GM19043 (cell line): ENCODE results near the gene DPH2.

Source experiments
- ATAC-seq: cut with Tn5 transposase; IDR thresholded peaks from one replicate; pipeline ENCODE4 v1.9.1; 2021; ENCODE audit warnings: low read depth; ENCODE audit not compliant: unreplicated experiment

The DPH2 gene

DNA sequence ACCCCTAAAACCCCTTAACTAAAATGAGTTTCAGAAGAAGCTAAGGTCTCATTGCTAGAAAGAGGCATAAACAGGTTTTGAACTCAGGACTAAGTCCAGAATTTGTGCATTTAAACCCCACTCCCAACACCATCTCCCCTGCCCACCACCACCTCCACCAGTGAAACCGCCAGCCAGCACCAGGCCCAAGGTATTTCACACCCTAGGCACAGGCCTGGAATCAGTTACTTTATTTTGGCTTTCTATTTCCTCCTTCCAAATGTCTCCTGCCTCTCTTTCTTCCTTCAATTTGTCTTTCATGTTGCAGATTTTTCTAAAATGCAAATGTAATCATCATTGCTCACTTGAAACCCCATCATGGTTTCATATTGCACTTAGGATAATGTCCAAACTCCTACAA, 24.9 kb upstream of the DPH2 start:
- no peak for ATAC-seq

DNA sequence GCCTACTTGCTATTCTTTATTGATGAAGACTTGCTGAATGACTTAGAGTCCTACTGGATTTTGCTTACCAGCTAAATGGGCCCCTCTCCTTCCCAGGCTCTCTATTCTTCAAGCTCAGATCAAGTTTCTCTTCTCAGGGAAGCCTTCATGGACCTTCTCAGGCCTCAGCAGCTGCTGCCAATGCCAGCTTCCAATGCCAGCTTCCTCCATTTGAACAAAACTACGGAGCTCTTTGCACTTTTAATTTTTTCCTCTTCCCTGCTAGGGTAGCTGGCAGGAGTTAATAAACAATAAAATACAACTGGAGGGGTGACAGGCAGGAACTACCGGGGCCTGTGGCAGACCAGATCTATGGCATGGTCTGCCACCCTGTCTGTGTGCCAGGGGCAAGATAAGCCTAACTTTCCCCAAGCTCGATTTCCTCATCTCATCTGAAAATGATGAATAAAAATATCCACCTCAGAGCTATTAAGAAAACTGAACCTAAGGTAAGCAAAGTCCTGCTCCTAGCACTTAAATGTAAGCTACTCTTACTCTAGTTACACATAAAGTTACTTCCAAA, 24.1 kb upstream of the DPH2 start:
- ATAC-seq: no peak

DNA sequence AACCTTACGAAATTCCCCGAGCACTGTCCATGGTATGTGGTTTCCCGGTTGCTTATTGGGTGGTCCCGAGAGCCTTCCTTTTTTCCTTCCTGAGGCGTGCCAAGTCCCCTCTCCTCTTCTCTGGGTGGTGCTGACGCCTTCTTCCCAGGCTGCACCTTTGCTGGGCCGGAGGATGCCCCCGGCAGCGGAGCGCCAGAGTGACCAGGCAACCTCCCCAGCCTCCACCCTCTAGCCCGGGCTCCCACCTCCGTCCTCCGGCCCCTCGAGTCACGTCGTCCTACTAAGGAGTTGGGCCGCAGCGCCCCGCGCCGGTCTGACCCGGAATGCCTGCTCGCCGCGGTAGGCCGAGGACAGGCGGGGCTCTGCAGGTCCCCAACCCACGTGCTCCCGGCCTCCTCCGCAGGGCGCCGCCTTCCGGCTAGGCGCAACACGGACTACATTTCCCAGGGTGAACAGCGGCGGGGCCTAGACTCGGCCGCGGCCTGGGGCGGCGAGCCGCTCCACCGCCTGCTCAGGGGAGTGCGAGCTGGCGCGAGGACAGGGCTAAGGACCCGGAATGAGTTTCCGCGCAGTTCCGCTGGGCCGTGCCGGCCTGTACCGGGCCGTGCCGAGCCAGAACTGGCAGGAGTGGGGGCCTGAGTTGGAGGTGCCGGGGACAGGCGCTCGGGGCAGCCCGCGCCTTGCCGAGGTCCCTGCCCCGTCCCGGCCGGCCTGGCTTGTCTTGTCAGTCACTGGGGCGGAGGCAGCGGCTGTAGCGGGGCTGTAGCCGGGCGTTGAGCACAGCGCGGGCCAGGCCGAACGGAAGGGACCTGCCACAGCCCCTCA, 23.4 kb upstream of the DPH2 start, which contains the start of gene IPO13:
TSS of gene IPO13 (plus strand) at position 715 of the 825 bp plus-strand sequence. CDS start 651 bp downstream, outside the sequence.
- ATAC-seq: peak; percentile 85

DNA sequence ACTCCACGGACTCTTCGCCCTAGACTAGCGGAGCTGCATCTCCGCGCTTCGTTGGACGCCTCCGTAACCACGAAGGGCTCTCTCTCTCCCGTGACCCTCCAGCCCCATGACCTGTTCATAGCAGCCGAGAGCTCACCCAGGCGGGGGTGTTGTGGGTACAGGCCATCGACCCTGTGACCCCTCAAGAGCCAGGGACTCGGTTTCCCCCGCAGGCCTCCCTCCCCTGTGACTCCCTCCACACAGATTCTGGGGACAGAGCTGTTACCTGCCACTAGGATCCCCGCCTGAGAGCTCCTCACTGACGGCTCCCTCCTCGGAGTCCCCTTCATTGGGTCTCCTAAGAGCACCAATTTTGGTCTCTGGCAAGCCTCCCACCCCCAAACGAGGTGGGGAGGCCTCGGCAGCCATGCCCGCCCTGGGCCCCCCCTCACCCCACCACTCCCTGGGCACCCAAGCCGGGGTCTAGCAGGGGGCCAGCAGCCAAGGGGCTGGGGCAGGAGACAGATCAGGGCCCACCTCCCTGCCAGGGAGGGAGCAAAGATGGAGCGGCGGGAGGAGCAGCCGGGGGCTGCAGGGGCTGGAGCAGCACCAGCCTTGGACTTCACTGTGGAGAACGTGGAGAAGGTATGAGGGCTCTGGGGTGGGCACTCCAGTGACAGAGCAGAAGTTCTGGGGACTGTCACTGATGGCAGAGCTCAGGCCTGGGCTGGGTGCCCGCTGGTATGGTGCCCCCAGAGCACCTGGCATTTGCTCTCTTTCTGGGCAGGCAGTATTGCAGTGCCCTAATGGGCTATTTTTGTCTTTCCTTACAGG, 22.5 kb upstream of the DPH2 start:
- ATAC-seq: no peak

DNA sequence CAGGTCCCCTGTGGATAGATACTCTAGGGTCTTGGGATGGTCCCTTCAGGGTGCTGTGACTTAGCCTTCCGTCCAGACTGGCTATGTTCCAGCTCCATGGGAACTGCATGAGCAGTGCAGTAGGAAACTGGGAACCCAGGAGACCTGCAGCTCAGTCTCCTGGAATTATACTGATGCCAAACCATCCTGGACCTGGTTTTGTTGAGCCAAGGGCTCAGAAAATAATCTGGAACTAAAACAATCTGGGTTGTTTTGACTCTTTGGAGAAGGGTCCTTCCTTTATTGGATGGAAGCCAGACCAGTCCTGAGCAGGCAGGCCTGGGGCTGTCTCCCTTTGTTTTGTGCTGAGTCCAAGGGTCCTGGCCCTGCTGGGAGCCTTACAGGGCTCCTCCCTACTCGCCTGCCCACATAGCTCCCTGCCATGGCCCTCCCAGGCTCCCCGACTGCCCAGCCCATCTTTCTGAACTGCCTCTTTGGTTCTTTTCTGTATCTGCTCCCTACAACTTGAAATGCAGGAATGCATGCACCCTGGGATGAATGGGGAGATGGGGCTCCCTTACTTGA, 21.9 kb upstream of the DPH2 start:
- ATAC-seq: no peak

DNA sequence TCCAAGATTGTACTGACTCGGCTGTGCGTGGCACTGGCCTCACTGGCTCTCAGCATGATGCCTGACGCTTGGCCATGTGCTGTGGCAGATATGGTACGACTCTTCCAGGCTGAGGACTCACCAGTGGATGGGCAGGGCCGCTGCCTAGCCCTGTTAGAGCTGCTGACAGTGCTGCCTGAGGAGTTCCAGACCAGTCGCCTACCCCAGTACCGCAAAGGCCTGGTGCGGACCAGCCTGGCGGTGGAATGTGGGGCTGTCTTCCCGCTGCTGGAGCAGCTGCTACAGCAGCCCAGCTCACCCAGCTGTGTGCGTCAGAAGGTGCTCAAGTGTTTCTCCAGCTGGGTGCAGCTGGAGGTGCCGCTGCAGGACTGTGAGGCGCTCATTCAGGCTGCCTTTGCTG, 20.1 kb upstream of the DPH2 start:
- no peak for ATAC-seq

DNA sequence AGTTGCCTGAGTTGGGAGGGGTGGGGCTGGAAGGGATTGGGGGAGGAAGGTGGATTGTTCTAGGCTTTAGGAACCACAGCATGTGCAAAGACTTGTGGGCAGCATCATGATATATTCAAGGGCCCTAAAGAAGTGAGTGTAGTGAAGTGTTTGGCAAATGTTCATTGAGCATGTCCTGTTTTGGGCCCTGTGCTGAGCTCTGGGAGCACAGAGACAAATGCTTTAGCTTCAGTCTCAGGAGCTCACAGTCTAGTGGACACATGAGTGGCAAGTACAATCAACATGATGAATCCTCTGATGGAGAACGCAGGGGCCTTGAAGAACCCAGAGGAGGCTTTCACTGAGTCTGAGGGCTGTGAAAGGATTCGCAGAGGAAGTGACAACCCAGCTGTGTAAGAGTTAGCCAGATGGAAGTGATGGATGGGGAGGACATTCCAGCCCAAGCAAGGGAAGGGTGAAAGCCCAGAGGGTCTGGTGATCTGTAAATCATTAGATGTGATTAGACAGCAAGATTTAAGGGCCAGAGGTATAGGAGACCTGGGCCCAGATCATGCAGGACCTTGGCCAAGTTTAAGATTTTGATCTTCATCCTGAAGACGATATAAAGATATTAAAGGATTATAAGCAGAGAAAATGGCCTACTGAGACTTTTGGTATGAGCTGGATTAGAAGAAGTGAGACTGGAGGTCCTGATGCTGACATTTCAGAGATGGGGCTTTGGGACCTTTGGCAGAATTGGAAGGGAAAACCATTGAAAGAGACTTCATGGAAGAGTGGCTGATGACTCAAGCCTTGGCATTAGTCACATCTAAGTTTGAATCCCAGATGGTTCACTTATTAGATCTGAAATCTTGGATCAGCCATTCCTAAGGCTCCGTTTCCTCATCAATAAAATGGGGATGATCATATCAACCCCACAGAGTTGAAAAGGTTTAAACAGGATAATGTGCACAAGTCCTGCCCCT, 18.5 kb upstream of the DPH2 start:
- no peak for ATAC-seq

DNA sequence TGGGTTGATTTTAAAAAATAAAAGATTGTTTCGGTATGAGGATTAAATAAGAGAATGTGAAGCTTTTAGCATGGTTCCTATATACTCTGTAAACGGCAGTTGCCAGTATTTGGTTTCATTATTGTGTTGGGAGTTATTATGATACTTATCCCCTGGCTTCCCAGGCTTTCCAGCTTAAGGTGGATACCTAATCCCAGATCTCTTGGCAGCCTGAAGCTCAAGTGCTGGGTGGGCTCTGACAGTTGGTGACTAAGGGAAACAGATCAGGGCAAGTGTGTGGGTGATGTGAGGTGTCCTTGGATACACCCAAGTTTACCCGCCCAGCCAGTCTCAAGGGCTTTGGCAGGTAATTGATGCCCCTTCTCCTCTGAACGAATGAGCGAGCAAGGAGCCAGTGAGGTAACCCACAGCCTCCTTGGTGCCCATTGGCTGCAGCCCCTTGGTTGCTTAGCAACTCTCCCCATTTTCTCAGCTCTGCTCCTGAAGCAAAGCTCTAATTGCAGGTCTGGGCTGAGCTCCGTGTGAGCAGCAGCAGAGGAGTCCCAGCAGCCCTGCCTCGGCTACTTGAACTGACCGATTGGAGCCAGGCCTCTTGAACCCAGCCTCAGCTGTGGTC, 17.0 kb upstream of the DPH2 start:
- no peak for ATAC-seq

DNA sequence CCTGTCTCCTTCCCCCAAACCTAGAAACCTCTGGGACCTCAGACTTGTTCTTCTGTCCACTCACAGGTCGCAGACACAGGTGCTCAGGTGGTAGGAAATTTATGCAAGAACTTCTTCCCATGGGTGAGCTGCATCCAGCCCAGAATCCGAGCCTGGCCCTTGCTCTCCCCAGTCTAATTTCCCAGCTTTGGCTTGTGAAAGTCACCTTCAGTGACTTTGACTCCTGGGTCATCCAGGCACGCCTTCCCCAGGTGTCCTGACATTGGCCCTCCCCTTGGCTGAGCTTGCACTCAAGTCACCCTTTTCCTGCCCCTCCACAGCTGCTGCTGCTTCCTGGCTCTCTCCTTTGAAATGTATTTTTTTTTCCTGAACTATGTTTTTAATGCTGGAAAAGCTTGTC, 16.4 kb upstream of the DPH2 start:
- no peak for ATAC-seq

DNA sequence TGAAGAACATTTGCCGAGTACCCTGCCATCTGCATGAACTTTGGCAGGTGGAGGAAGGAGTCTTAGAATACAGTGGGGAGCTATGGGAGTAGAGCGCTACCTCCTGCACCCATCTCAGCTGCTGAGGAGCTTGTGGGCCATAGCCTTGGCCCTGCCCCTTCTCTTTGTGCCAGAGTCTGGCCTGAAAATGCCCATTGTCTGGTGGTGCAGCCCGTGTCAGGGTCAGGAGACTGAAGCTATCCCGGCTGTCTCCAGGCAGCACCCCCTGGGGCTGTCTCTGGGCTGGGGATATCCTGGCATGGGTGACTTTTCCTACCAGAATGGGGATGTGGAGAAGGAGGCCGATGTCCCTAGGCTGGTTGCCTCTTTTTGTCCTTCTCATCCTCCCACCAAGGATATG, 15.8 kb upstream of the DPH2 start:
- no peak for ATAC-seq

DNA sequence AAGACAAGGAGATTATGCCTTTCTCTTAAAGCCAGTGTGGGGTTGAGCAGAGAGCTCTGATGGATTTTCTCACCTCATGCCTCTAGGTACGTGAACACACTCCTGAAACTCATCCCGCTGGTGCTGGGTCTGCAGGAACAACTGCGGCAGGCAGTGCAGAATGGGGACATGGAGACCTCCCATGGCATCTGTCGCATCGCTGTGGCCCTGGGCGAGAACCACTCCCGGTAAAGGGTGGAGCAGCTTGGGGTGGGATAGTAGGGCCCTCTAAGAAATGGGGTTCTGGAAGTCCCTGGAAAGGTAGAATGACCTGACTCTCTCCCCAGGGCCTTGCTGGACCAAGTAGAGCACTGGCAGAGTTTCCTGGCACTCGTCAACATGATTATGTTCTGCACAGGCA, 13.6 kb upstream of the DPH2 start:
- ATAC-seq: no peak

DNA sequence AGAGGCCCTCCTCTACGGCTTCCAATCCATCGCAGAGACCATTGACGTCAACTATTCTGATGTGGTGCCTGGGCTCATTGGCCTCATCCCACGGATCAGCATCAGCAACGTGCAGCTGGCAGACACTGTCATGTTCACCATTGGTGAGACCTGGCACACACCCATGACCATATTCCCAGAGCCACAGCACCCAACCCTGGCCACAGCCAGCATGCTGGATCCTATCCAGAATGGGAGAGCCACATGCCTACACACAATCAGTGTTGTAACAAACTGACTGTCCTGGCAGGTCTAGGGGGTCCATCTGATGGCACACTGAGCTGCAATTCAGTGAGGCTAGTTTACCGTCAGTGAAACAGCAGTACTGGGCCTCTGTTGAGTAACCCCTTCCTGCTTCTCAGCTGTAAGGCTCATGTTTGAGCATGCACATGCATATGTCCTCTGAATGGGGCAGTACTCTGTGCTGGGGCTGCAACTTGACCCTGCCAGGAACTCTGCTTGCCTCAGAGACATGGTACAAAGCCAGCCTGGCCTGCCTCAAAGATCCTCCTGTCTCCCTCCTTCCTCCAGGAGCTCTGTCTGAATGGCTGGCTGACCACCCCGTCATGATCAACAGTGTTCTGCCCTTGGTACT, 12.3 kb upstream of the DPH2 start:
- ATAC-seq: no peak

DNA sequence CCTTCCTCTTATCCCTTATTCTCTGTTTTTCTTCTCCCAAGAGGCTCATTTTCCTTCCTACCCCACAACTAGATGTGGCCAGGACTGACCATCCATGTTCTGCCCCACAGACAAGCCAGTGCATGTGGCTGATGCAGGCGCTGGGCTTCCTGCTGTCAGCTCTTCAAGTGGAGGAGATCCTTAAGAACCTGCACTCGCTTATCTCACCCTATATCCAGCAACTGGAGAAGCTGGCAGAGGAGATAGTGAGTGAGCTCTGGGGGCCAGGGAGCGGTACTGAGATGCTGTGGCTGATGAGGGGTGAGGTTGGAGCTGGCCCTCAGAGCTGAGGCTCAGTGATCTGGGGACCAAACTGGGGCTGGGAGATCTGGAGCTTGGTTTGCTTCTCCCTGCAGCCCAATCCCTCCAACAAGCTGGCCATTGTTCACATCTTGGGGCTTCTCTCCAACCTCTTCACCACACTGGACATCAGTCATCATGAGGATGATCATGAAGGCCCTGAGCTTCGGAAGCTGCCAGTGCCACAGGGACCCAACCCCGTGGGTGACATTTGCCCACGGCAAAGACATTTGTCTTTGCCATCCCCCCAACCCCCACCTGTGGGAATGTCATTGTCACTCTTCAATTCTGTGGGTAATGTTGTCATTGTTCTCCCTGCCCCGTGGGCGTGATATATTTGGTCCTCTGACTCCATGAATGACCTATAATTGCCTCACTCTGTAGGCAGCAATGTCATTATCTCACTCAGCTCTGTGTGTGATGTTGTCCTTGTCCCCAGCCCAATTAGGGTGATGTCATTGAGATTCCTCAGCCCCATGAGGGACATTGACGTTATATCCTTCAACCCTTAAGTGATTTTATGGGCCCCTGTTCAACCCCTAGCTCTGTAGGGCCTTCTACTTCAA, 11.2 kb upstream of the DPH2 start:
- no peak for ATAC-seq

DNA sequence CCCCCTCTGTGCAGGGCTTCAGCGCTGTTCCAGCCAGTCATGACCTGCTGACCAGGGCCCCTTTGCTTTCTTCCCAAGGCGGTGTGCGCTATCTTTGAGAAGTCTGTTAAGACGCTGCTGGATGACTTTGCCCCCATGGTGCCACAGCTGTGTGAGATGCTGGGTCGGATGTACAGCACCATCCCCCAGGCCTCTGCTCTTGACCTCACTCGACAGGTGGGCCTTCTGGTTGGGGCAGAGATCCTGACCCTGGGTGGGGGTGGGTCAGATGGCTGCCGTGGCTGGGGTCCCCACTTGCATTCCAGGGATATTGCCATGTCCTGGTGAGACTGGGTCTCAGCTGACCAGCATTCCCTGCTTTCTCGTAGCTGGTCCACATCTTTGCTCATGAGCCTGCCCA, 9.0 kb upstream of the DPH2 start:
- ATAC-seq: no peak

DNA sequence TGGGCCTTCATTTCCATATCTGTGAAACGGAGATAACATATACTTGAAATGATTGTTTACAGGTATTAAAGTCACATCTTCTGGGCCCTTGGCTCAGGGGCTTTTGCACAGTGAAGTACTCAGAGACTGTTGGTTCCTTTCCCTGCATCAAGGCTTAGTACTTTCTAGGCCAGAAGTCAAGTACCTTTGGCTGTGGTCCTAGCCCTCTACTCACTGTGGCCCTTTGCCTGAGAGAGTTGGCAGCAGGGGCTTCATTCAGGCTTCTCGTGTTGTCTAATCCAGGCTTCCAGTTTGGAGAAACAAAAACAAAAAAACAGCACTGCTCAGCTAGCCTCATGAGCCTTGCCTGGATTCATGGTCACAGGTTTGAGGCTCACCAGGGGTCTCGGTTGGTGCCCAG, 8.1 kb upstream of the DPH2 start:
- ATAC-seq: no peak

DNA sequence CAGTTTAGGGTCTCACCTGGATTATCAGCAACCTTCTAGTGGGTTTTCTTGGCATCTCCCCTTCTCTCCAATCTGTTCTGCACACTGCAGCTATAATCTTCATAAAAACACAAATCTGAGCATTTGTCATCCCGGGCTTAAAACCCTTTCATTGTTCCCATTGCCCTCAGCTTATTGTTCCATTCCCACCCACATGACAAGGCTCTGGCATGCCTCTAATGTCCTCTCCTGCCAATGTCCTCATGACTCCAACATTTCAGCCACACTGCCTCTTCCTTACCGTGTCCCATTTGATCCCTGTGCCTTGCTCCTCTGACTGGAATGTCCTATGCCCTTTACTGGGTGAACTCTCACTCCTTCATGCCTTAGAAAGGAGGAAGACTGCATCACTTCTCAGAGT, 7.5 kb upstream of the DPH2 start:
- no peak for ATAC-seq

DNA sequence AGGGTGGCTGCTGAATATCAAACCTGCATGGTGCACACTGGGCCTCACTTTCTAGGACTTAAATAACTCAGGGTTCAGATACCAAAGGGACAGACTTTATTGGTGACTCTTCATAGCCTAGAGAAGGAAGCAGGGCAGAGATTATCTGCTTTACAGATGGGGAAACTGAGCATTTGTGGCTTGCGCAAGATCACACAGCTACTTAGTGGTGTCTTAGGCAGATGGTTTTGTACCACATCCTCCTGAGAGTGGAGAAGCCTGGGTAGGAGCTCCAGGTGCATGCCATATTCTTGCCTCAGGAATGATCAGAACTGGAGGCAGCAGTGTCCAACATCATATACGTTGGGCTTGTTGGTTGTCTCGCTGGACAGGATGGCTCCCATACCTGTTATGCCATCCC, 6.8 kb upstream of the DPH2 start:
- no peak for ATAC-seq

DNA sequence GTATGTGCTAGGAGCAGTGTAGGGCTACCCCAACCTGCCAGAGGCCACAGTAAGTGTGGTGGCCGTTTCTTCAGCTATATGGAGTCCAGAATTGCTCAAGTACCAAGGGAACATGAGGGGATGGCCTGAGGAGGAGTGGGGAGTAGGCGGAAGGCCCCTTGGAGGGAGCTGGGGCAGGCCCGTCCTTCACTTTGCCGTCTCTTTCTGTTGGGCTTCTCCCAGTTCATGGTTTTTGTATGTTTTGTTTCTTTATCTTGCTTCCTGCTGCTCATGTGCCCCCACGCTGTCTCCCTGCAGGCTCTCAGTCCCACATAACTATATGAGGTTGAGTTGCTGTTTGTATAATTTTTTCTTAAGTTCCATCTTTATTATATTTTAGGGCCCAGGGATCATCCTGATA, 5.9 kb upstream of the DPH2 start:
- no peak for ATAC-seq
